K562 (cell line): ENCODE results near the gene NR2F2. TPM values are rescaled to one million over a fixed set of nuclear protein-coding genes. Genes with fewer than 3 reads are reported as not detected.

ENCODE experiments used
- RFX5 ChIP-seq: IDR thresholded peaks from 2 replicates; pipeline ENCODE4 v1.6.1; 2011; ENCODE audit warnings: low read depth, mild to moderate bottlenecking, improper control_type of control experiment, low read length
- SRSF7 ChIP-seq: fragments of 200-400 bp; formaldehyde crosslinking; optimal IDR thresholded peaks from 2 replicates; pipeline ENCODE3; 2017; ENCODE audit warnings: mild to moderate bottlenecking, low read depth, low read length
- polyA plus RNA-seq, 8 experiments: library from polyadenylated mRNA; depleted of rRNA in 4 of 8; stranded (reverse) in 5 of 8; unstranded in 3 of 8; fragments of >200 nt; fragmentation: Nextera tagmentation in 2 of 8; fragmentation: Illumina TruSeq in 1 of 8; extraction: Ambion mirVana in 2 of 8; extraction: Trizol in 1 of 8; gene quantifications; 2 replicates each; pipeline versions ENCODE4 v1.2.1 to v1.2.3, GENCODE V29; 2011 to 2014; ENCODE audit warnings: inconsistent platforms in 1 of 8, missing spikeins in 1 of 8
- total RNA-seq, 7 experiments: library from RNA; depleted of rRNA in 6 of 7; stranded (reverse); fragments of >200 nt in 6 of 7; fragmentation: Illumina TruSeq in 2 of 7; extraction: Trizol in 2 of 7; gene quantifications; 2 replicates each; pipeline versions ENCODE4 v1.2.1 to v1.2.3, GENCODE V29; 2011 to 2021; ENCODE audit warnings: low replicate concordance in 1 of 7
- TF ChIP-seq, protein P1 (sequence below): fragments of 200-600 bp; sonication (generic); IDR thresholded peaks from one replicate; pipeline ENCODE4 v1.6.1; 2012; ENCODE audit warnings: mild to moderate bottlenecking, low read depth, low read length, inconsistent platforms
- TF ChIP-seq, protein P2 (sequence below): fragments of 250-450 bp; sonication (Bioruptor Pico); IDR thresholded peaks from 2 replicates; pipeline ENCODE4 v1.5.0; 2021; ENCODE audit warnings: mild to moderate bottlenecking, moderate library complexity
- TF ChIP-seq, protein P3 (sequence below): fragments of 200-800 bp; sonication (Bioruptor generic); IDR thresholded peaks from 2 replicates; pipeline ENCODE4 v1.6.1; 2017; ENCODE audit warnings: missing genetic modification characterization, missing compliant biosample characterization

NR2F2 gene
- total and polyA plus RNA-seq, 9 of the 15 experiments (the other 6 are each of a cell fraction or from before 2014, with no cell fraction given), result 6.0 to 51.8 (median 11.1) TPM

DNA sequence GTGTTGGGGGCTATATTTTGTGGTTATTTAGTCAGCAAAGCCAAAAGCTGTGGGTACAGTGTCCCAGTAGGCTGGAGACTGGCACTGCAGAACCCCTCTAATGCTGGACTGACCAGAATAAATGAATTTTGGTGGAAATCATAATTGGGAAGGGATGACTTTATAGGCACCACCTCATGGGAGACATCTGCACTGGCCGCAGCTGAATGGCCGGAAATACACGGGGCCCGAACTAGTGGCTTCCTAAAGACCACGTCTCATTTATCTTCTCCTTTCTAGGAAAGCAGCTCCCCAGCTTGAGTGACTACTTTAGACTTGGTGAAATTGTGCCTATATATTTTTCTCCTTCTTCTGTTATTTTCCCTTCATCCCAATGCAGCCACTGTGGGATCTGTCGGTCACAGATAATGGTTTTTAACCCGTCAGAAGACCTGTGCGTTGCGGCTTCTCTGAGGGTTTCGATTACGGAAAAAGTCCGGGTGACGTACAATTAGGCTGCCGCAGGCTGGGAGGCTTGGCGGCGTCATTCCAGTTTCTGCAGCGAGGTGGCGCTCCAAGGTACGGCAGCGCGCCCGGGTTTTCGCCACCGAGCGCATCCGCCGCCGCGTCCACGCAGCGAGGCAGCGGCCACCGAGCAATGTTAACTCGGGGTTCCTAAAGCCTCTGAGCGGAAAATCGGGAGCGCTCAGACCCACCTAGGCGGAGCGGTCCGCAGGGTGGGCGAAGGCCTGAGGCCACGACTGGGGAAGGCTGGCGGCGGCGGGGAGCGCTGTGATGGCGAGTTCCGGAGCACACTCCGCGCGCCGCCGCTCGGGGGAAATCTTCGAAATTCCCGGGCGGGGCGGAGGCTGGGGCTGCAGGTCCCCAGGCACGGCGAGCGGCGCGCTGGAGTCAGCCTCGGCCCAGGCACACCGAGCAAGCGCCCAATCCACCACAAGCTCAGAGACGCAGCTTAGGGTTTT lies 26.3 kb downstream of the NR2F2 start (continued):
- TF ChIP-seq, protein P1, sequence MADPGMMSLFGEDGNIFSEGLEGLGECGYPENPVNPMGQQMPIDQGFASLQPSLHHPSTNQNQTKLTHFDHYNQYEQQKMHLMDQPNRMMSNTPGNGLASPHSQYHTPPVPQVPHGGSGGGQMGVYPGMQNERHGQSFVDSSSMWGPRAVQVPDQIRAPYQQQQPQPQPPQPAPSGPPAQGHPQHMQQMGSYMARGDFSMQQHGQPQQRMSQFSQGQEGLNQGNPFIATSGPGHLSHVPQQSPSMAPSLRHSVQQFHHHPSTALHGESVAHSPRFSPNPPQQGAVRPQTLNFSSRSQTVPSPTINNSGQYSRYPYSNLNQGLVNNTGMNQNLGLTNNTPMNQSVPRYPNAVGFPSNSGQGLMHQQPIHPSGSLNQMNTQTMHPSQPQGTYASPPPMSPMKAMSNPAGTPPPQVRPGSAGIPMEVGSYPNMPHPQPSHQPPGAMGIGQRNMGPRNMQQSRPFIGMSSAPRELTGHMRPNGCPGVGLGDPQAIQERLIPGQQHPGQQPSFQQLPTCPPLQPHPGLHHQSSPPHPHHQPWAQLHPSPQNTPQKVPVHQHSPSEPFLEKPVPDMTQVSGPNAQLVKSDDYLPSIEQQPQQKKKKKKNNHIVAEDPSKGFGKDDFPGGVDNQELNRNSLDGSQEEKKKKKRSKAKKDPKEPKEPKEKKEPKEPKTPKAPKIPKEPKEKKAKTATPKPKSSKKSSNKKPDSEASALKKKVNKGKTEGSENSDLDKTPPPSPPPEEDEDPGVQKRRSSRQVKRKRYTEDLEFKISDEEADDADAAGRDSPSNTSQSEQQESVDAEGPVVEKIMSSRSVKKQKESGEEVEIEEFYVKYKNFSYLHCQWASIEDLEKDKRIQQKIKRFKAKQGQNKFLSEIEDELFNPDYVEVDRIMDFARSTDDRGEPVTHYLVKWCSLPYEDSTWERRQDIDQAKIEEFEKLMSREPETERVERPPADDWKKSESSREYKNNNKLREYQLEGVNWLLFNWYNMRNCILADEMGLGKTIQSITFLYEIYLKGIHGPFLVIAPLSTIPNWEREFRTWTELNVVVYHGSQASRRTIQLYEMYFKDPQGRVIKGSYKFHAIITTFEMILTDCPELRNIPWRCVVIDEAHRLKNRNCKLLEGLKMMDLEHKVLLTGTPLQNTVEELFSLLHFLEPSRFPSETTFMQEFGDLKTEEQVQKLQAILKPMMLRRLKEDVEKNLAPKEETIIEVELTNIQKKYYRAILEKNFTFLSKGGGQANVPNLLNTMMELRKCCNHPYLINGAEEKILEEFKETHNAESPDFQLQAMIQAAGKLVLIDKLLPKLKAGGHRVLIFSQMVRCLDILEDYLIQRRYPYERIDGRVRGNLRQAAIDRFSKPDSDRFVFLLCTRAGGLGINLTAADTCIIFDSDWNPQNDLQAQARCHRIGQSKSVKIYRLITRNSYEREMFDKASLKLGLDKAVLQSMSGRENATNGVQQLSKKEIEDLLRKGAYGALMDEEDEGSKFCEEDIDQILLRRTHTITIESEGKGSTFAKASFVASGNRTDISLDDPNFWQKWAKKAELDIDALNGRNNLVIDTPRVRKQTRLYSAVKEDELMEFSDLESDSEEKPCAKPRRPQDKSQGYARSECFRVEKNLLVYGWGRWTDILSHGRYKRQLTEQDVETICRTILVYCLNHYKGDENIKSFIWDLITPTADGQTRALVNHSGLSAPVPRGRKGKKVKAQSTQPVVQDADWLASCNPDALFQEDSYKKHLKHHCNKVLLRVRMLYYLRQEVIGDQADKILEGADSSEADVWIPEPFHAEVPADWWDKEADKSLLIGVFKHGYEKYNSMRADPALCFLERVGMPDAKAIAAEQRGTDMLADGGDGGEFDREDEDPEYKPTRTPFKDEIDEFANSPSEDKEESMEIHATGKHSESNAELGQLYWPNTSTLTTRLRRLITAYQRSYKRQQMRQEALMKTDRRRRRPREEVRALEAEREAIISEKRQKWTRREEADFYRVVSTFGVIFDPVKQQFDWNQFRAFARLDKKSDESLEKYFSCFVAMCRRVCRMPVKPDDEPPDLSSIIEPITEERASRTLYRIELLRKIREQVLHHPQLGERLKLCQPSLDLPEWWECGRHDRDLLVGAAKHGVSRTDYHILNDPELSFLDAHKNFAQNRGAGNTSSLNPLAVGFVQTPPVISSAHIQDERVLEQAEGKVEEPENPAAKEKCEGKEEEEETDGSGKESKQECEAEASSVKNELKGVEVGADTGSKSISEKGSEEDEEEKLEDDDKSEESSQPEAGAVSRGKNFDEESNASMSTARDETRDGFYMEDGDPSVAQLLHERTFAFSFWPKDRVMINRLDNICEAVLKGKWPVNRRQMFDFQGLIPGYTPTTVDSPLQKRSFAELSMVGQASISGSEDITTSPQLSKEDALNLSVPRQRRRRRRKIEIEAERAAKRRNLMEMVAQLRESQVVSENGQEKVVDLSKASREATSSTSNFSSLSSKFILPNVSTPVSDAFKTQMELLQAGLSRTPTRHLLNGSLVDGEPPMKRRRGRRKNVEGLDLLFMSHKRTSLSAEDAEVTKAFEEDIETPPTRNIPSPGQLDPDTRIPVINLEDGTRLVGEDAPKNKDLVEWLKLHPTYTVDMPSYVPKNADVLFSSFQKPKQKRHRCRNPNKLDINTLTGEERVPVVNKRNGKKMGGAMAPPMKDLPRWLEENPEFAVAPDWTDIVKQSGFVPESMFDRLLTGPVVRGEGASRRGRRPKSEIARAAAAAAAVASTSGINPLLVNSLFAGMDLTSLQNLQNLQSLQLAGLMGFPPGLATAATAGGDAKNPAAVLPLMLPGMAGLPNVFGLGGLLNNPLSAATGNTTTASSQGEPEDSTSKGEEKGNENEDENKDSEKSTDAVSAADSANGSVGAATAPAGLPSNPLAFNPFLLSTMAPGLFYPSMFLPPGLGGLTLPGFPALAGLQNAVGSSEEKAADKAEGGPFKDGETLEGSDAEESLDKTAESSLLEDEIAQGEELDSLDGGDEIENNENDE, result no peak
- TF ChIP-seq RFX5, result no peak
- TF ChIP-seq, protein P2, sequence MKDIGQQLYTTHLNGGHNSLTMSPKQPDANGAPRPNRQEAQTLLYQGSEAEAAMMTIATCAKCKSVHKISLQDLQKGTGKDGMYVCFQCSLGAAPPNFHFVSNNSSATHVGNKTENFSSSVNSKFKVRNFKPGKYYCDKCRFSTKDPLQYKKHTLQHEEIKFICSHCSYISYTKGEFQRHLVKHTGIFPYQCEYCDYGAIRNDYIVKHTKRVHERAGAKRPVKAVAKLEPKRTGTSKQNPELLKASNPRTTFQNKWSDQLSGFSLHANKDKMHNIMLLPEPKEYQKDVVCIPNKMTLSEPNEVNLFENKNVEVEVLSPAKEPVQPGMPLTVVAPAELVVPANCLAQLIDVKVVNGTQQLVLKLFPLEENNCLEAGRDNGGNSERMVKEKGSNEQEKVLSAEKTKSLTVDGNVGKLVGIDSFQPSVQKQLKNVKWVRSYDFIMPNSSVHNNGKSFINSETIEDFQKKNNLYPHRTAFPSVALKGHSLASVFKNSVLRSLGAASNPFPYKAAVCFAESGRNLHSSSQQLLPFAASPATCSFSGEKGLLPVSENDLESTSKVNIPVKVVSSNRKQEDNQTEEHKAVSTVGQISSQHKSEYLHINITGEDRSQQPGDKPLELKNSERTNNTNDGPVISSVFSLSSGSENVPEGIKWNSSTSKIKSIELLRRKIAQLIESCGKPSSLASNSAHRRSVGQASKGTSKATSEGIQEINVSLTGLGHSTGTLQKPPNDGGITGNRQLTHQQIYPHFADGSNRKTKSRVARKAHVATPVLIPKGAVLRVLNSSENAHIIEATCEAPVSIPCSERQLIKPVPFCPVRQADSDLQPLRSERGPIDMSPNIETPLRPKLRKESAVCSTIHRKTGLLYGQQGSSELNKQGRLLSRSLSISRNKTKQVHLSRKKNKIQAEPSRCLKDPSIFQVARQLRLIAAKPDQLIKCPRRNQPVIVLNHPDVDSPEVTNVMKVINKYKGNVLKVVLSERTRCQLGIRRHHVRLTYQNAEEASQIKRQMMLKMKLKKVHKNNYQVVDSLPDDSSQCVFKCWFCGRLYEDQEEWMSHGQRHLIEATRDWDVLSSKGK (CRISPR knock-in tag), result no peak
- no peak for TF ChIP-seq SRSF7
- TF ChIP-seq, protein P3, sequence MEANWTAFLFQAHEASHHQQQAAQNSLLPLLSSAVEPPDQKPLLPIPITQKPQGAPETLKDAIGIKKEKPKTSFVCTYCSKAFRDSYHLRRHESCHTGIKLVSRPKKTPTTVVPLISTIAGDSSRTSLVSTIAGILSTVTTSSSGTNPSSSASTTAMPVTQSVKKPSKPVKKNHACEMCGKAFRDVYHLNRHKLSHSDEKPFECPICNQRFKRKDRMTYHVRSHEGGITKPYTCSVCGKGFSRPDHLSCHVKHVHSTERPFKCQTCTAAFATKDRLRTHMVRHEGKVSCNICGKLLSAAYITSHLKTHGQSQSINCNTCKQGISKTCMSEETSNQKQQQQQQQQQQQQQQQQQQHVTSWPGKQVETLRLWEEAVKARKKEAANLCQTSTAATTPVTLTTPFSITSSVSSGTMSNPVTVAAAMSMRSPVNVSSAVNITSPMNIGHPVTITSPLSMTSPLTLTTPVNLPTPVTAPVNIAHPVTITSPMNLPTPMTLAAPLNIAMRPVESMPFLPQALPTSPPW (CRISPR knock-in tag), result peak; percentile 81
